Muscle of back (tissue), 11 donors: ENCODE data around the gene ENTREP3. TPM values are rescaled to one million over a fixed set of nuclear protein-coding genes. Genes with fewer than 3 reads are reported as not detected.
"Not testable (repeated sequence)": the region's sequence is repeated elsewhere in the genome, so short reads cannot be mapped to it uniquely, and the experiment has no call there.

Experiments
- DNase-seq, 3 donors: peaks; one replicate each; pipeline versions ENCODE4 v3.0.0 to v3.0.0-alpha.2; 2013
- polyA plus RNA-seq, 10 donors: library from polyadenylated mRNA; unstranded; fragments of 120-200 nt; gene quantifications; one replicate each; pipeline ENCODE4 v1.2.1, GENCODE V29; 2013; ENCODE audit not compliant: insufficient read length in 10 of 10

The ENTREP3 gene
- polyA plus RNA-seq, 10 donors: 11.7 to 18.1 (median 15.3) TPM

DNA sequence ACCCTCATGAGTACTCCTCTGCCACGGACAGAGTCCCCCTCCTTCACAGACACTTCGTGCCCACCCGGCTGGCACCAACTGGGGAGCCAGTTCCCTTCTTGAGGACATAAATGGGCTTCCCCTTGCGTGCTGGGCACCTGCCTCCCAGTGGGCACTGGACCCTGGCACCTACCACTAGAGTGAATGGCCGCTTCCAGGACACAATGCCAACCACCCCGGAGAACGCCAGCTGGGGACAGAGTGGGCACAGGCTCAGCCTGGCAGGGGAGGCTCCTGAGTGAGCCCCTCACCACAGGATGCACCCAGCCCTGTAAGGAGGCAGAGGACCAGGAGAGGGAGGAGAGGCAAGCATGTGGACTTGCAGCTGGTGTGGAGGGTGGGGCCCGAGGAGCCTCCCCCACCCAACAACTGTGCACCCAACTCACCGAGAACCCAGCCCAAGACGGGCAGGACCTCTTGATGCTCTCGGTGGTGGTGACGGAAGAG is 1.0 kb downstream of the ENTREP3 start:
- DNase-seq: no peak

DNA sequence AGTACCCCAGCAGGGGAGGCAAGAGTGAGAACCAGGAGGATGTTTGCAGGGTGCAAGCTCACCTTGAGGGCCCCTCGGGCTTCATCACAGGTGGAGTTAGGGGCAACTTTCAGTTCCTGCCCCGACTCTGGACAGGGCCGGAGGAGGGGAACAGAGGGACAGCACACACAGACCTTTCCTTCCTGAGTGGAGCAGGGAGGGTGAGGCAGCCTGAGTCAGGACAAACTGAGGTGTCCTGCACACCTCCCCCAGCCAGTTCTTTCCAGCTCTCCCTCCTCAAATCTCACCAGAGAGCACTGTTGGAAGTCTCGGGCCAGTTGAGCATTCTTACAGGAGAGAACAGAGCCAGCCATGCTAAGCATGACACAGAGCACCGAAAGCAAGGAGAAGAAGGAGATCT is 1.5 kb downstream of the ENTREP3 start:
- no peak for DNase-seq

DNA sequence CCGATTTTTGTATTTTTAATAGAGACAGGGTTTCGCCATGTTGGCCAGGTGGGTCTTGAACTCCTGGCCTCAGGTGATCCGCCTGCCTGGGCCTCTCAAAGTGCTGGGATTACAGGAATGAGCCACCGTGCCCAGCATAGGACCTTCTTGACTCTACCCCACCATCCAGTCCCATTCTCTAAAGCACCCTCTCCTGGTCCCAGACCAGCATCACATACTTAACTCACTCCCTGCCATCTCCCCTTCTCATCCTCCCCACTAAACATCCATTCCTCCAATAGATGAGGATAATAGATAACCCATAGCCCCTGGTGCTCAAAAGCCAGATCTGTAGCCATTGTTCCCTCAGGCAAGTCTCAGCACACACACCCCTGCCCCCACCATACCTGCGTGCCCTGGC is 2.1 kb downstream of the ENTREP3 start:
- DNase-seq: no peak

DNA sequence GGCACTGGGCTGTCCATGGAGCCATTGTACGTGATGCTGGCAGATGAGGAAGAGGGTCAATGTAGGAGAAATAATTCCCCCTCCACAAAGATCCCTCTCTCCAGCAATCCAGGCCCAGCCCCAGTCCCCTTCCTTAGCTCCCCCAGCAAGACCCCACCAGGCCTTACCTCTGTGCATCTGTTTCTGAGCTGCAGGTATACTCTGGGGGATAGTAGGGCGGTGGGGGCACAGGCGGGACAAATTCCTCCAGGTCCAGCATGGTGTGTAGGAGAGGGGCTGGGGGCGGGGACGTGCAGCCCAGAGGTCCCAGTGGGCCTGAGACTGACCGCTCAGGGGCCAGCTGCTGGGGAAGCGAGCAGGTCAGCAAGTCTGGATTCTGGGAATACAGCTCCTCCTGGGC is 3.7 kb downstream of the ENTREP3 start:
- no peak for DNase-seq

DNA sequence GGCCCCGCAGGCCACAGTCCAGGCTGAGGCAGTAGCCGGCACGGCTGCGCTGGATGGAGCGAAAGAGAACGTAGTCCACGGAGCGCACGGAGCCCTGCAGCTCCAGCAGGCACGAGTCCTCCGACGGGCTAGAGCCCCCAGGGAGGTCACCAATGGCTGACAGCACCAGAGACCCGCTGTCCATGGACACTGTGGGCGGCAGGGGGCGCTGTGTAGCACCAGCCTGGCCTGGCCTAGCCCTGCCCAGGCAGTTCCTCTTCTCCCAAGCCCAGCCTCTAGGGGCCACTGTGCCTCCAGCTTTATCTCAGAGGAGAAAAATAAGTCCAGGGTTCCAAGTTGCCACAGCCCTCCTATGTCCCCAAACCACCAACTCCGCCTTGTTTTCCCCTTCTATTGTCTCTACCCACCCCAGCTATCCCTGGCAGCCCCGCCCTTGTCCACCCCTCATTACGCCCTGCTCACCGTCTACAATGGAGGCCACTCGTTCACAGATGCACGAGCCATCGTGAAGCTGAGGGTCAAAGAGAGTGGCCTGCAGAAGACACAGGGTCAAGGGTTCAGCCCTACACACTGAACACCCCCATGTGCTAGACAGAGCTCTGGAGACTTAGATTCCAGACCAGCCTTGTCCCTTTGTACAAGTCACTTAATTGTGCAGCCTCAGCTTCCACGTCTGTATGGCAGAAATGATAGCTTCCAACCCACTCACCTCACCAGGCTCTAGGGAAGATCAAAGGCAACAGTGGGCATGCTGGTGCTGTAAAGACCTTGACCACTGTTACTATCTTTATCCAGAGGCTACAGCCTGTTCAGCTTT is 4.4 kb downstream of the ENTREP3 start:
- peak; percentile 89 to 95 (median 91) for DNase-seq

DNA sequence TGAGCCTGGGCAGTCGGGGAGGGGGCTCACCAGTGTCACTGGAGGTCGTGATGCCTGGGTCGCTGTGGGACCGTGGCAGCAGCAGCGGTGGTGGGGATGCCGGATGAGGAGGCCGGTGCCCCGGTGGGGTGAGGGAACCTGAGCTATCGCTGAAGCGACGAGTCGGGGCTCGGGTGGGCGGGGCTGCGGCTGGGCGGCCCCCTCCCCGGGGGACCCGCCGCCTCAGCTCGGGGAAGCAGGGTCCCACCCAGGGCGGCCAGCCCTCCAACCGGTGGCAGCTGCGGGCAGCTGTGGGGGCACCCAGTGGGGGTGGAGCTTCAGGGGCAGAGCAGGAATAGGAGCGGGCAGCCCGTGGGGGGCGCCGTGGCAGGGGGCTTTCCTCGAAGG is 5.0 kb downstream of the ENTREP3 start:
- no peak for DNase-seq

DNA sequence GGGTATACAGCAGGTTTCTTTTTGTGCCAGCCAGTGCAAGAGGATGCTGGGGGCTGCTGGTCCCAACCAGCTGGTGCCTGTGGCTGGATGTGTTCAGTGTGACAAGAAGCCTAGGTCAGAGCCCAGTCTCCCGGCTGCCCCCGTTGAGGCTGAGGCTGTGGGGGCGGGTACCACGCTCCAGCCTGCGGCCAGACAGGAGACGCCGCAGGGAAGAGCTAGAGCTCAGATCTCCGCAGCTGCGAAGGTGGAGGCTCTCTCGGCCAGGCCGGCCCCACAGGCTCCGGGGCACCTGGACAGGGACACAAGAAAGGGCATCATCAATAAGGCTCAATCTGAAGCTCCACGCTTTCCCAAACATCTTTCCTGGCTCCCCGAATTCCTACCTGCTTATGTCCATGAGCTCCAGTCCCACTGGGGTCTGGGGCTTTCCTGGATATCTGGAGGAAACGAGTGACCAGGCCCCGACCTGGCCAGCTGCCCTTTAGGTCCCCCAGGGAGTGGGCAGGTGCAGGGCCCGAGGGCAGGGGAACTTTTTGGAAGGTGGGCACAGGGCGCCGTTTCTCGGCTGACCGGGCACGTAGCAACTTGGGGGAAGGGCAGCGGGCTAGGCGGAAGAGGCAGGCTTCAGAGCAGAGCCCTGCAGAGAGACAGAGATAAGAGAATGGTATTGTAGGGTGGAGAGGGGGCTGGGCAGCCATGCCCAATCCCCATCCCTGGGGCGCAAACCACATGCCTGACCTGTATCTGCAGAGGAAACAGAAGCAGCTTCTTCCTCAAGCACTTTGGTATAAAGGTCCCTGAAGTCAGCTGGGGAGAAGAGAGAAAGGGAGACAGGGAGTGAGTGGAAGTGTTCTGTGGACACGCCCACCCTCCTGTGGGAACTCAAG is 7.4 kb downstream of the ENTREP3 start:
- DNase-seq: no peak

DNA sequence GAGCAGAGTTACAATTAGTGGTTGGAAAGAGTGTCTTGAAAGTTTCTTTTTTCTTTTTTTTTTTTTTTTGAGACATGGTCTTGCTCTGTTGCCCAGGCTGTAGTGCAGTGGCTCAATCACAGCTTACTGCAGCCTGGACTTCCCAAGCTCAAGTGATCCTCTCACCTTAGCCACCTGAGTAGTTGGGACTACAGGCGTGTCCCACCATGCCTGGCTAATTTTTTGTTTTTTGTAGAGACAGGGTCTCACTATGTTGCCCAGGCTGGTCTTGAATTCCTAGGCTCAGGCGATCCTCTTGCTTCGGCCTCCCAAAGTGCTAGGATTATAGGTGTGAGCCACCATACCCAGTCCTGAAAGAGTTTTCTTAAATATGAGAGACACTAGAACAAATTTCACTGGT is 8.5 kb downstream of the ENTREP3 start:
- DNase-seq: not testable (repeated sequence)

DNA sequence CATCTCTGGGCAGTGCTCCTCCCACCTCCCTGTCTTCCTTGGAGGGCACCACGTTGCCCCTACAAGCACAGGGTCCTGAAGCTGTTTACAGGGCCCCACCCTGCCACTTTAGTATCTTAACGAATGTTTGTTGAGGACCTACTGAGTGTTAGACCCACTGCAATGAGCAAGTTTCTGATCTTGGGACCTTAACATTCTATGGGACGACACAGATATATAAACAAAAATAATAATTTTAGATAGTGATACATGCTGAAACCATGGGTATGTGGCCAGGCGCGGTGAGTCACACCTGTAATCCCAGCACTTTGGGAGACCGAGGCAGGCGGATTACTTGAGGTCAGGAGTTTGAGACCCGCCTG is 10.1 kb downstream of the ENTREP3 start:
- no peak for DNase-seq

DNA sequence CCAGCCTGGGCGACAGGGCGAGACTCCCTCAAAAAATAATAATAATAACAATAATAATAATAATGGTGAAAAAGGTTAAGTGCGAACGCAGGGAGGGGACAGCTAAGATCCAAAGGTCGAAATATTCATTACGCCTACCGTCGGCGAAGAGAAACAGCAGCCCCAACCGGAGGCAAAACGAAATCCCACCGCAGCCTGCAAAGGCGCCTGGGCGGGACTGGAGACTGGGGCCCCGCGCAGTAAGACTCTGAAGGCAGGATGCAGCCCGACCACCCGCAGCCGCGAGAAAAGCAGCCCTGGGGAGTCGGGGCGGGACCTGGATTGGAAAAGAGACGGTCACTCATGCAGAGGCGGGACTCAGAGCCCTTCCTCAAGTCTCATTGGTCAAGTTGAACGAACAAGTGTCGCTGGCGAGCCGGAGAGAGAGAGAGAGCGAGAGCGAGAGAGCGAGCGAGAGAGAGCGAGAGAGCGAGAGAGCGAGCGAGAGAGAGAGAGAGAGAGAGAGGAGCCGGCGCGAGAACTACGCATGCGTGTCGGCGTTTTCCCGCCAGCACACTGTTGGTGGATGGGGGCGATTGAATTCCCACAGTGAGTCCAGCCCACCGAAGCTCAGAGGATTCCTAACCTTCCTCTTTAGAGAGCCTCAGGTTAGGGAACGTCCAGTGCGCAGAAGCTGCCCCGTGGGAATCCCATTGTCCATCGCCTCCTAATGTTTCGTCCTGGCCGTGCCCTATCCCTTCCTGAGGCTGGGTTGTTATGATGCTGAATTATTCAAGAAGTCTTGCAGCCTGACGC is 10.7 kb downstream of the ENTREP3 start:
- DNase-seq: peak; percentile 98 to 100 (median 99)

DNA sequence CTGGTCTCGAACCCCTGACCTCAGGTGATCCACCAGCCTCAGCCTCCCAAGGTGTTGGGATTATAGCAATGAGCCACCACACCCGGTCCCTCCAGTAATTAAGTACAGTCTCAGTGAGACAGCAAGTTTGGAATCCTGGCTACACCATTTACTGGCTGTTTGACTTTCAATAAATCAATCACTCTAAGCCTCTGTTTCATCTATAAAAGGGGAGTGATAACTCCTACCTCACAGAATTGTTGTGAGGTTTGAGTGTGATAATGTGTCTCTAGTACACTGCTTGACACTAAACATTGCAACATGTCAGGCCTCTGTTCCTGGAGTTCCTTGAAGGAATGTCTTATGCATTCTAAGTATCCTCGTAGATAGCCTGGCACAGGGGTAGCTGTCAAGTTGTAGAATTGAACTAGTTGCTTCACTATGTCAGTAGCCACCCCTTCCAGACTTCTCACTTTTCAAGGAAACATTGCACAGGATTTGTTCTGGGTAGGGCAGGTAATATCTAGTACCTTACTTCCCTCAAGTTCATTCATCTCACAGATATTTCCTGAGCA is 12.4 kb downstream of the ENTREP3 start:
- no peak for DNase-seq

DNA sequence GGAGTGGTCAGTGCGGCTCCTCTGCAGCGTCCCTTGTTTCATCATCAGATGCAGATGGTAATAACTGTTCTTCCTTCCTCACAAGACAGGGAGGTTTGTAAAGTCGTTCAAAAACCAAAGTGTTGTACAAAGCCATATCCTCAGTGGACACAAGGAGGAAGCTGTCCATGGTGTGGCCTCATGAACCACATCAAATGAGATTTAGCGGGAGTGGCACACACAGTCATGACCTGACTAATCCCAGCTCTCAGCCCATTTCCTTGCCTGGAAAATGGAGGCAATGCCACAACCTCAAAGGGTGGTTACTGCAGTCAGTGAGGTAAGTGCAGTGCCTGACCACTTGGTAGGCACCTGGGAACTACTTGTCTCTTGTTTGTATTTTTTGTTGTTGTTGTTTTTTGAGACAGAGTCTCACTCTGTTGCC is 13.4 kb downstream of the ENTREP3 start:
- no peak for DNase-seq

DNA sequence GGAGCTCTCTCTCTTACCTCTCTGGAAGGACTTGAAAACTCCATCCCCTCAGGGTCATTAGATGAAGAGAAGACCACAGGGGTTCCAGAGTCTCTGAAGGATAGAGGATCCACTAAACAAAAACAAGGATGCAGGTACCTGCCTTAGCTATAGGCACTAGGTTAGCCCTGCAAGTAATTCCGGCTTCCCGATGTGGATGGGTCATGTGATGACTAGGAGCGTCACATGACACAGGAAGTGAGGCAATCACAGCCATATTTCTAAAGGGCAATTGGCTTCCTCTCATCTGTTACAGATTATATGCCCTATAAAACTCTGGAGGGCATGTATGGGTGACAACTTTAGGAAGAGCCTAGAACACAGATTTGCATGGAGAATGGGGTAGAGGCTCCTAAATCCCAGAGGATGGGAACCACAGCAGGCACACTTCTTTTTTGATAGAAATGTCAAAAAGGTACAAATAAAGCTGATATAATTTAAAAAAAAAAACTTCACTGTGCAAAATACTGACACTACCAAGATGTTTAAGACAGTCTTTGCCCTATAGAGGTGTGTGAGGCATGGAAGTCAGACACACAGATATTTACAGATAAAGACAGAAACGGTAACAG is 14.1 kb downstream of the ENTREP3 start:
- DNase-seq: peak; percentile 79 to 89 (median 83)

DNA sequence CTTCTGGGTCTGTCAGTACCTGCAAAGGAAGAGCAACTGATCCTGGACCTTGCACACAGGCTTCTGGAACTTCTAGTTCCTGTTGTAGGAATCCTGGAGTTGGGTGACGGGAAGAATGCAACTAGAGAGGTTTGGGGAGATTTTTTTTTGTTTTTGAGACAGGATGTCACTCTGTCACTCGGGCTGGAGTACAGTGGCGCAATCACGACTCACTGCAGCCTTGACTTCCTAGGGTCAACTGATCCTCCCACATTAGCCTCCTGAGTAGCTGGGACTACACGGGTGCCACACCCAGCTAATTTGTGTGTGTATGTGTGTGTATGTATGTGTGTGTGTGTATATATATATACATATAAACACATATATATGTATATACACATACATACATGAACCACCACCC is 18.8 kb downstream of the ENTREP3 start:
- DNase-seq: no peak

DNA sequence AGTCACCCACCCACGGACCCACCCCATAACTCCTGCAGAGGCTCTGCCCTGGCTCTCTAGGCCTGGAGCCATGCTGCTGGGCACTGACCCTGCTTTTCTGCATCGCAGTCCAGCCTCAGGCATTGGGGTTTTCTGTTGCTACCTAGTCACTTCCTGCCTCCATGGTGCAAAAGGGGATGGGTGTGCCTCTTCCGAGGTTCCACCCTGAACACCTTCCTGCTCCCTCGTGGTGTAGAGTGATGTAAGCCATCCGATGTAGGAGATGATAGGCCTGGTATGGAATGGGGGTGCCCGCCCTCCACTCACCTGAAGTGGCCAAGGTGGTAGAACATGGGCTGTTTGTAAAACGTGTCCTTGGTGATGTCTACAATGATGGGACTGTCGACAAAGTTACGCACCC is 19.9 kb downstream of the ENTREP3 start:
- not testable (repeated sequence) for DNase-seq

DNA sequence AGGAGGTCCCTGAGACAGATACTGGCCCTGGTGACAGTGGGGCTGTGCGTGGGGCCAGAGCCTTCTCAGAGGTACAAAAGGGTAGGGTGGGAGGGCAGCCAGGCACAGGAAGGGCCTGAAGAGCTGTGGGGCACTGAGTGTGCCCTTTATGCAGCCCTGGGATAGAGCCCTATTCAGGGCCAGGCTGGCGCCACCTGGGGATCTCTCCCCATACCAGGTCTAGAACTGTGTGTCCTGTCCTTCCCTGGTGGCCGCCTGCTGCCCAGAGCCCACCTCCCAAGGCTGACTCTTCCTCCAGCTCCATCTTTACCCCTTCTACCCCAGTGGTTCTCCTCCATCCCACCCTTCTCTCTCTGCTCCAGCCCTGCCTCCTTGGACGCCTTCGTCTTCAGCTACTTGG is 21.8 kb downstream of the ENTREP3 start:
- DNase-seq: not testable (repeated sequence)

DNA sequence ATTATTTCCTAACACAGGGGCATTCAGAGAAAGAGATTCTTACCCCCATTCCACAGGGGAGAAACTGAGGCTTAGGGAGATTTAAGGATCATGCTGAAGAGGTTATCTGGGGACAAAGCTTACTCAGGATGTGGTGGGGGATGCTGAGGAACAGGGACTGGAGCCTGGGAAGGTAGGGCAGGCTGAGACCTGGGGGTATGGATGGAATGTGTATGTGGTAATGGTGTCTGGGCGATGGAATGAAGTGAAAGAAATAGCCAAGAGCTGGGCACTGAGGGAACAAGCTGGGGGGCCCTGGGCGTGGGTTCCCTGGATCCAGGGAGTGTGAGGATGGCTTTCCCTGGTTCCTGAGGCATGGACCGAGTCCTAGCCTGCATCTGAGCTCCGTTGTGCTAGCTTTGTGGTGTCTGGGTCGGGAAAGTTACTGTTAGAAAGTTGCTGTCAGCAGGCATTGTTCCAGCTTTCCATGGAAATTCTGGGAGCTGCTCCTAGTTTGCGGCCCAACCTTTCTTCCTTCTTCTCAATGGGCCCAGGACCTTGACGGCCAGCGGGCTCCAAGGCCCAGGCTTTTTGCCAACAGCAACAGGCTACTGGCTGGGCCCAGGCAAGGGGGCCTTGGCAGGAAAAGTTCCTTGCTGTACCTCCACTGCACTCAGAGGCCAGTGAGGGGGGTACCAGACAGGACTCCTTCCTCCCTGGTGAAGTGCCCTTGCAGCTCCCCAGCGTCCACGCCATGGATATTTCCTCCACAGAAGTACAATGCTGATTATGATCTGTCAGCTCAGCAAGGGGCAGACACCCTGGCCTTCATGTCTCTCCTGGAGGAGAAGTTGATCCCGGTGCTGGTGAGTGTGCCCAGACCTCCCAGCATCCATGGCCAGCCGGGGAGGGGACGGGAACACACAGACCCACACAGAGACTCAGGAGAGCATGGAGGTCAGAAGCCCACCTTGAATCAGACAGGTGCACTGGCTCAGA is 23.0 kb downstream of the ENTREP3 start:
- DNase-seq: peak; percentile 64 to 94 (median 90)

DNA sequence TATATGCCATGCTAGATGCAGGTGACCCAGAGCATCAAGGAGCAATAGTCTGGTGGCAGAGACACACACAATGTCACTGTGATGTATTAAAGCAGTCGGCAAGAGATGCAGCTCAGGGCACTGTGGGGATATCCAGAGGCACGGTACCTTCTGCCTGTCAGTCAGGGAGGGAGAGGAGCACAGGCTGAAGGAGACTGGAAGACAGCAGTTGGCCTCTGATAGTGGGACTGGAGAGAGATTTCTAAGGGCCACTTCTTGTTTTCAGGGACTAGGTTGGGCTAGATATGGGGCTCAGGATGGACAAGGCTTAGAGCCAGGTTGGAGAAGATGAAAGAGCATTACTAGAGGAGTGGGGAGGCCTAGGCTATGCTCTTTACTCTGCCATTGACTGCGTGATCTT is 24.0 kb downstream of the ENTREP3 start:
- DNase-seq: not testable (repeated sequence)

DNA sequence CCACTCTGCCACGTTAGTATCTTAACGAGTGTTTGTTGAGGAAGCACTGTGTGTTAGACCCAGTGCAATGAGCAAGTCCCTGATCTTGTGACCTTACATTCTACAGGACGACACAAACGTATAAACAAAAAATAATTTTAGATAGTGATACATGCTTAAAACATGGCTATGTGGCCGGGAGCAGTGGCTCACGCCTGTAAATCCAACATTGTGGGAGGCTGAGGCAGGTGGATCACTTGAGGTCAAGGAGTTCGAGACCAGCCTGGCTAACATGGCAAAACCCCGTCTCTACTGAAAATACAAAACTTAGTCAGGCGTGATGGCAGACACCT is 27.2 kb downstream of the ENTREP3 start:
- no peak for DNase-seq
